ENCODE measurements around the gene TMPRSS11A. TPM values are rescaled to one million over a fixed set of nuclear protein-coding genes. Genes with fewer than 3 reads are reported as not detected.

The TMPRSS11A gene
- polyA plus RNA-seq, 1 donor (not counting 4 experiments of a cell fraction or from before 2014, with no cell fraction given) = 0.03 TPM

DNA sequence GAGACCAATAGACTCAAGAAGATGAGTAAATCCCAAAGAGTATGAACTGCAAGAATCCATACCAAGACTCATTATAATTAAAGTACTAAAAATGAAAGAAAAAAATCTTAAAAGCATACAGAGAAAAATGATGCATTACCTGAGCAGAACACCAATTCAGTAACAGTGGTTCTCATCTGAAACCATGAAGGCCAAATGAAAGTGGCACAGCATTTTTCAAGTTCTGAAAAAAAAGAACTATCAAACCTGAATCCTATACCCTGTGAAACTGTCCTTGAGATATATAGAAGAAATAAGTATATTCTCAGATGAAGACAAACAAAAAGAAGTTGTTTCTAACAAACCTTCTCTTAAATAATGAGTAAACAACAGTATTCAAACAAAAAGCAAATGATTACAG is 39.6 kb upstream of the TMPRSS11A start:
- Histone ChIP-seq H2AFZ (ENCODE audit: control insufficient read depth, low read length) (no peak overlapping the region), H3K27ac (ENCODE audit: control insufficient read depth, insufficient read depth, low read length) (no peak overlapping the region), H3K79me2 (ENCODE audit: control insufficient read depth, insufficient read depth, low read length) (no peaks in the 10 kb centered on the region), H3K9me1 (ENCODE audit: control insufficient read depth, extremely low read depth, insufficient read depth, low read length) (no peaks in the 10 kb centered on the region), H4K20me1 (ENCODE audit: control insufficient read depth, extremely low read depth, insufficient read depth, low read length) (no peaks in the 10 kb centered on the region), H3K36me3 (ENCODE audit: control insufficient read depth in 2 of 2, extremely low read depth in 1 of 2, insufficient read depth in 2 of 2, low read length in 2 of 2) (no peaks in the 10 kb centered on the region), H3K9ac (ENCODE audit: control insufficient read depth, extremely low read depth, insufficient read depth, low read length) (no peak overlapping the region), H3K4me3 (ENCODE audit: control insufficient read depth in 2 of 3, extremely low read depth in 1 of 3, insufficient read depth in 2 of 3, low read depth in 1 of 3, low read length in 3 of 3) (no peak overlapping the region), H3K9me3 (ENCODE audit: control insufficient read depth, low read depth, low read length) (no peaks in the 10 kb centered on the region), H3K4me1 (ENCODE audit: control insufficient read depth, extremely low read depth, insufficient read depth, low read length) (no peaks in the 10 kb centered on the region), H3K4me2 (ENCODE audit: control insufficient read depth, extremely low read depth, insufficient read depth, low read depth, low read length) (no peak overlapping the region), H3K27me3 (ENCODE audit: control insufficient read depth, extremely low read depth, insufficient read depth, low read length) (no peaks in the 10 kb centered on the region)
- TF ChIP-seq, protein P1, sequence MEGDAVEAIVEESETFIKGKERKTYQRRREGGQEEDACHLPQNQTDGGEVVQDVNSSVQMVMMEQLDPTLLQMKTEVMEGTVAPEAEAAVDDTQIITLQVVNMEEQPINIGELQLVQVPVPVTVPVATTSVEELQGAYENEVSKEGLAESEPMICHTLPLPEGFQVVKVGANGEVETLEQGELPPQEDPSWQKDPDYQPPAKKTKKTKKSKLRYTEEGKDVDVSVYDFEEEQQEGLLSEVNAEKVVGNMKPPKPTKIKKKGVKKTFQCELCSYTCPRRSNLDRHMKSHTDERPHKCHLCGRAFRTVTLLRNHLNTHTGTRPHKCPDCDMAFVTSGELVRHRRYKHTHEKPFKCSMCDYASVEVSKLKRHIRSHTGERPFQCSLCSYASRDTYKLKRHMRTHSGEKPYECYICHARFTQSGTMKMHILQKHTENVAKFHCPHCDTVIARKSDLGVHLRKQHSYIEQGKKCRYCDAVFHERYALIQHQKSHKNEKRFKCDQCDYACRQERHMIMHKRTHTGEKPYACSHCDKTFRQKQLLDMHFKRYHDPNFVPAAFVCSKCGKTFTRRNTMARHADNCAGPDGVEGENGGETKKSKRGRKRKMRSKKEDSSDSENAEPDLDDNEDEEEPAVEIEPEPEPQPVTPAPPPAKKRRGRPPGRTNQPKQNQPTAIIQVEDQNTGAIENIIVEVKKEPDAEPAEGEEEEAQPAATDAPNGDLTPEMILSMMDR (optimal IDR thresholded peaks at IDR 0.05 in 1 of 3, IDR thresholded peaks at IDR 0.05 in 1 of 3, conservative IDR thresholded peaks at IDR 0.05 in 1 of 3; ENCODE audit: extremely low read depth in 1 of 3, insufficient read depth in 2 of 3, low read length in 3 of 3) = no peak
- TF ChIP-seq EZH2 (IDR thresholded peaks at IDR 0.05; ENCODE audit: low read length) = no peak
- DNase-seq (ENCODE audit: low read depth, low spot score) (no peak), FAIRE-seq (no peak)
- dilution Hi-C loops (cut with MboI; ENCODE audit: extremely low pct_ligation_motif_present, low sequenced_read_pairs) = no loop called here

DNA sequence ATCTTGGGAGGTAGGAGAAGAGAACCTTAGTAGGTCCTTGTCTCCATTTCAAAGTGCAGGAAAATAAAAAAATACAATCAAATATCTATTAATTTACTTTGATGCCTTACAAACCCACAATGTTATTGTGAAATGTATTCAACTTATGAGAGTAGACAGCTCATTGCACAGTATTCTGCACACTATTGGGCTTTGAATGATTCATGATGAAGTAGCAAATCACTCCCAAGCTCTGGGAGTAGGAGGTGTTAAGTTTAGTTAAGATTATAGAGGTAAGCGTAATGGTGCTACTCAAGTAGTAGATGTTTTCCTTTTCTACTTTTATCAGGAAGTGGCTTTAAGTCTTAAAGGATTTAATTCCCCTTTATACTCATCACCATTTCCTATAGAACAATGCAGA is 32.8 kb upstream of the TMPRSS11A start:
- Histone ChIP-seq H3K79me2 (ENCODE audit: control insufficient read depth, insufficient read depth, low read length) (no peaks in the 10 kb centered on the region), H3K4me2 (ENCODE audit: control insufficient read depth, extremely low read depth, insufficient read depth, low read depth, low read length) (no peak overlapping the region), H3K27ac (ENCODE audit: control insufficient read depth, insufficient read depth, low read length) (no peak overlapping the region), H2AFZ (ENCODE audit: control insufficient read depth, low read length) (no peak overlapping the region), H3K9me3 (ENCODE audit: control insufficient read depth, low read depth, low read length) (no peaks in the 10 kb centered on the region), H3K27me3 (ENCODE audit: control insufficient read depth, extremely low read depth, insufficient read depth, low read length) (no peaks in the 10 kb centered on the region), H3K9me1 (ENCODE audit: control insufficient read depth, extremely low read depth, insufficient read depth, low read length) (no peaks in the 10 kb centered on the region), H3K9ac (ENCODE audit: control insufficient read depth, extremely low read depth, insufficient read depth, low read length) (no peak overlapping the region), H3K36me3 (ENCODE audit: control insufficient read depth in 2 of 2, extremely low read depth in 1 of 2, insufficient read depth in 2 of 2, low read length in 2 of 2) (no peaks in the 10 kb centered on the region), H3K4me3 (ENCODE audit: control insufficient read depth in 2 of 3, extremely low read depth in 1 of 3, insufficient read depth in 2 of 3, low read depth in 1 of 3, low read length in 3 of 3) (no peak overlapping the region), H4K20me1 (ENCODE audit: control insufficient read depth, extremely low read depth, insufficient read depth, low read length) (no peaks in the 10 kb centered on the region), H3K4me1 (ENCODE audit: control insufficient read depth, extremely low read depth, insufficient read depth, low read length) (no peaks in the 10 kb centered on the region)
- DNase-seq (ENCODE audit: low read depth, low spot score) (no peak), FAIRE-seq (no peak)
- TF ChIP-seq, protein P1 (optimal IDR thresholded peaks at IDR 0.05 in 1 of 3, IDR thresholded peaks at IDR 0.05 in 1 of 3, conservative IDR thresholded peaks at IDR 0.05 in 1 of 3; ENCODE audit: extremely low read depth in 1 of 3, insufficient read depth in 2 of 3, low read length in 3 of 3) = no peak
- no peak for TF ChIP-seq EZH2 (IDR thresholded peaks at IDR 0.05; ENCODE audit: low read length)
- dilution Hi-C loops (cut with MboI; ENCODE audit: extremely low pct_ligation_motif_present, low sequenced_read_pairs) = no loop called here

Data from keratinocyte (primary cell).